ENCODE measurements around the gene FLYWCH2. TPM values are rescaled to one million over a fixed set of nuclear protein-coding genes. Genes with fewer than 3 reads are reported as not detected.
"Not testable (repeated sequence)": the region's sequence is repeated elsewhere in the genome, so short reads cannot be mapped to it uniquely, and the experiment has no call there.

Gene FLYWCH2
- total RNA-seq, 1 donor from 2014 or later: 30.5 TPM

GRCh38 chr16:2930236-2930635, 47.2 kb downstream of the FLYWCH2 start:
- no peak for TF ChIP-seq CTCF (IDR thresholded peaks at IDR 0.05; ENCODE audit: partially characterized antibody, unreplicated experiment)
- Mint-ChIP-seq H3K36me3 (ENCODE audit: unreplicated experiment) (peaks cover 9% of the 10 kb centered on the region), H3K9me3 (ENCODE audit: unreplicated experiment) (peaks cover 7% of the 10 kb centered on the region), H3K4me1 (ENCODE audit: low read depth, unreplicated experiment) (peaks cover 3% of the 10 kb centered on the region), H3K4me3 (ENCODE audit: unreplicated experiment) (no peak overlapping the region), H3K27ac (ENCODE audit: unreplicated experiment) (no peak overlapping the region), H3K27me3 (ENCODE audit: unreplicated experiment) (peaks cover 3% of the 10 kb centered on the region)
- no peak for DNase-seq

- not testable (repeated sequence) for H3K27ac Mint-ChIP-seq (ENCODE audit: unreplicated experiment); H3K4me3 Mint-ChIP-seq (ENCODE audit: unreplicated experiment); H3K27me3 Mint-ChIP-seq (ENCODE audit: unreplicated experiment); DNase-seq; H3K36me3 Mint-ChIP-seq (ENCODE audit: unreplicated experiment); H3K9me3 Mint-ChIP-seq (ENCODE audit: unreplicated experiment); H3K4me1 Mint-ChIP-seq (ENCODE audit: low read depth, unreplicated experiment)
Observed at GRCh38 chr16:2931231-2931914, 48.4 kb downstream of the FLYWCH2 start.

GRCh38 chr16:2933136-2933535, 50.1 kb downstream of the FLYWCH2 start:
- Mint-ChIP-seq H3K9me3 (ENCODE audit: unreplicated experiment) (peaks cover 9% of the 10 kb centered on the region), H3K27me3 (ENCODE audit: unreplicated experiment) (peaks cover 3% of the 10 kb centered on the region), H3K27ac (ENCODE audit: unreplicated experiment) (no peak overlapping the region)

GRCh38 chr16:2933701-2934100, 50.7 kb downstream of the FLYWCH2 start:
- Mint-ChIP-seq H3K27me3 (ENCODE audit: unreplicated experiment) (peaks cover 3% of the 10 kb centered on the region), H3K9me3 (ENCODE audit: unreplicated experiment) (peaks cover 7% of the 10 kb centered on the region), H3K4me3 (ENCODE audit: unreplicated experiment) (no peak overlapping the region), H3K36me3 (ENCODE audit: unreplicated experiment) (peaks cover 4% of the 10 kb centered on the region), H3K4me1 (ENCODE audit: low read depth, unreplicated experiment) (peaks cover 2% of the 10 kb centered on the region), H3K27ac (ENCODE audit: unreplicated experiment) (no peak overlapping the region)
- no peak for DNase-seq
- TF ChIP-seq CTCF (IDR thresholded peaks at IDR 0.05; ENCODE audit: partially characterized antibody, unreplicated experiment): no peak

More at GRCh38 chr16:2933136-2933535, 50.1 kb downstream of the FLYWCH2 start:
- Mint-ChIP-seq H3K4me3 (ENCODE audit: unreplicated experiment) (no peak overlapping the region), H3K36me3 (ENCODE audit: unreplicated experiment) (peaks cover 4% of the 10 kb centered on the region), H3K4me1 (ENCODE audit: low read depth, unreplicated experiment) (peaks cover 4% of the 10 kb centered on the region)
- no peak for DNase-seq
- no peak for TF ChIP-seq CTCF (IDR thresholded peaks at IDR 0.05; ENCODE audit: partially characterized antibody, unreplicated experiment)

- H3K27me3 Mint-ChIP-seq (ENCODE audit: unreplicated experiment): peaks cover 4% of the 10 kb centered on the region
- H3K9me3 Mint-ChIP-seq (ENCODE audit: unreplicated experiment): peaks cover 4% of the 10 kb centered on the region
- peaks cover 2% of the 10 kb centered on the region for H3K4me1 Mint-ChIP-seq (ENCODE audit: low read depth, unreplicated experiment)
- H3K36me3 Mint-ChIP-seq (ENCODE audit: unreplicated experiment): peaks cover 4% of the 10 kb centered on the region
- TF ChIP-seq CTCF (IDR thresholded peaks at IDR 0.05; ENCODE audit: partially characterized antibody, unreplicated experiment): no peak
- peak overlapping the region; percentile 46 for H3K4me3 Mint-ChIP-seq (ENCODE audit: unreplicated experiment)
- no peak overlapping the region for H3K27ac Mint-ChIP-seq (ENCODE audit: unreplicated experiment)
- DNase-seq: no peak
Observed at GRCh38 chr16:2934450-2934849, 51.4 kb downstream of the FLYWCH2 start.

All from glutamatergic neuron (in vitro differentiated cells).